Endothelial cell of umbilical vein (primary cell): ENCODE measurements around the gene CRKL. TPM values are rescaled to one million over a fixed set of nuclear protein-coding genes. Genes with fewer than 3 reads are reported as not detected.

Experiments used
- BruUV-seq: library from RNA; stranded (reverse); fragments of 400-500 nt; replicated peaks from 2 replicates; lab custom pipeline; 2021; lab: Mats Ljungman, UMichigan
- CTCF ChIA-PET: fragments of 300-600, 350-600 bp; sonication (Branson Sonifier 250); formaldehyde crosslinking; loops from one replicate; lab custom pipeline; 2021; ENCODE audit warnings: antibody characterized with exemption, inconsistent platforms; lab: Charles Lee
- POLR2A ChIA-PET: fragments of 300-600, 350-600 bp; sonication (Branson Sonifier 250); formaldehyde crosslinking; loops from one replicate; lab custom pipeline; 2021; ENCODE audit warnings: antibody characterized with exemption, inconsistent platforms; lab: Charles Lee
- DNase-seq: peaks from one replicate; pipeline ENCODE4 v3.0.0-alpha.2; 2011; ENCODE audit warnings: low read depth, low spot score
- FAIRE-seq: peaks from 2 replicates; lab custom pipeline; 2011; peaks lifted over from hg19 to GRCh38; lab: Jason Lieb, UNC
- H2AFZ ChIP-seq: 2 replicates; pipeline ENCODE4 v1.6.0; 2012; ENCODE audit warnings: low read depth, low read length, control low read depth, inconsistent platforms
- H3K27ac ChIP-seq: 2 replicates; pipeline ENCODE4 v1.5.1; 2011; ENCODE audit warnings: low read depth, mild to moderate bottlenecking, control low read depth, low read length, moderate library complexity; ENCODE audit not compliant: insufficient read depth
- H3K27me3 ChIP-seq, 2 experiments: 2 replicates each; pipeline versions ENCODE4 v1.6.0 to v1.6.1; 2011; ENCODE audit warnings: low read length in 2 of 2, mixed read lengths in 1 of 2; ENCODE audit not compliant: control insufficient read depth in 2 of 2, insufficient read depth in 2 of 2
- H3K36me3 ChIP-seq, 2 experiments: 2 replicates in 1 of 2; 3 replicates in 1 of 2; pipeline ENCODE4 v1.5.1; 2011; ENCODE audit warnings: low read length in 2 of 2, mild to moderate bottlenecking in 1 of 2, moderate library complexity in 1 of 2; ENCODE audit not compliant: control insufficient read depth in 2 of 2, insufficient read depth in 2 of 2; ENCODE audit errors: extremely low read depth in 1 of 2
- H3K4me1 ChIP-seq: 3 replicates; pipeline ENCODE4 v1.5.1; 2011; ENCODE audit warnings: mild to moderate bottlenecking, low read length; ENCODE audit not compliant: control insufficient read depth, insufficient read depth; ENCODE audit errors: extremely low read depth
- H3K4me2 ChIP-seq: 2 replicates; pipeline ENCODE4 v1.6.1; 2011; ENCODE audit warnings: low read length, control low read depth, mixed read lengths; ENCODE audit not compliant: insufficient read depth
- H3K4me3 ChIP-seq, 3 experiments: fragments of 200-600 bp in 1 of 3; sonication (generic), shearing (Covaris generic) in 1 of 3; replicated peaks in 1 of 3; 2 replicates each; pipeline ENCODE4 v1.5.1; 2011 to 2016; ENCODE audit warnings: control low read depth in 3 of 3, low read length in 3 of 3, mild to moderate bottlenecking in 2 of 3, inconsistent platforms in 1 of 3, low read depth in 1 of 3, moderate library complexity in 1 of 3; ENCODE audit not compliant: insufficient read depth in 1 of 3
- H3K79me2 ChIP-seq: 2 replicates; pipeline ENCODE4 v1.6.0; 2012; ENCODE audit warnings: low read length, inconsistent platforms; ENCODE audit not compliant: control insufficient read depth, insufficient read depth
- H3K9ac ChIP-seq: replicated peaks from 2 replicates; pipeline ENCODE3; 2011; ENCODE audit warnings: low read length, control low read depth; ENCODE audit not compliant: insufficient read depth; ENCODE audit errors: extremely low read depth
- H3K9me1 ChIP-seq: replicated peaks from 3 replicates; pipeline ENCODE4 v1.6.0; 2011; ENCODE audit warnings: mild to moderate bottlenecking, low read length; ENCODE audit not compliant: control insufficient read depth, insufficient read depth; ENCODE audit errors: extremely low read depth
- H3K9me3 ChIP-seq: replicated peaks from 2 replicates; pipeline ENCODE4 v1.5.1; 2012; ENCODE audit warnings: low read length, inconsistent platforms; ENCODE audit not compliant: control insufficient read depth, insufficient read depth
- H4K20me1 ChIP-seq: replicated peaks from 2 replicates; pipeline ENCODE3; 2011; ENCODE audit warnings: mild to moderate bottlenecking, low read length; ENCODE audit not compliant: control insufficient read depth, insufficient read depth; ENCODE audit errors: extremely low read depth
- CTCF ChIP-seq, 2 donors: IDR thresholded peaks; 1 replicate in 1 of 2; 2 replicates in 1 of 2; pipeline ENCODE4 v1.5.1; 2011; ENCODE audit warnings: low read length in 2 of 2, mild to moderate bottlenecking in 2 of 2, moderate library complexity in 2 of 2, control low read depth in 1 of 2, inconsistent platforms in 1 of 2, low read depth in 1 of 2; ENCODE audit not compliant: insufficient read depth in 1 of 2; ENCODE audit errors: extremely low read depth in 1 of 2
- EZH2 ChIP-seq: IDR thresholded peaks from 2 replicates; pipeline ENCODE4 v1.6.1; 2012; ENCODE audit warnings: borderline replicate concordance, low read depth, mild to moderate bottlenecking, moderate library complexity, low read length, inconsistent platforms; ENCODE audit not compliant: severe bottlenecking
- FOS ChIP-seq: IDR thresholded peaks from 2 replicates; pipeline ENCODE4 v1.6.1; 2011; ENCODE audit warnings: mild to moderate bottlenecking, low read length, moderate library complexity, borderline replicate concordance; ENCODE audit not compliant: insufficient read depth
- GATA2 ChIP-seq: IDR thresholded peaks from 2 replicates; pipeline ENCODE4 v1.7.0; 2011; ENCODE audit warnings: low read depth, mild to moderate bottlenecking, moderate library complexity, mixed read lengths, low read length; ENCODE audit not compliant: insufficient read length, insufficient read depth
- JUN ChIP-seq: IDR thresholded peaks from 2 replicates; pipeline ENCODE4 v1.6.1; 2011; ENCODE audit warnings: borderline replicate concordance, low read depth; ENCODE audit not compliant: insufficient read length, insufficient read depth
- MAX ChIP-seq: IDR thresholded peaks from 2 replicates; pipeline ENCODE4 v1.6.1; 2011; ENCODE audit not compliant: insufficient read depth, insufficient read length
- MYC ChIP-seq: IDR thresholded peaks from one replicate; pipeline ENCODE4 v1.6.1; 2011; ENCODE audit warnings: mild to moderate bottlenecking, low read depth, low read length
- POLR2A ChIP-seq: IDR thresholded peaks from 2 replicates; pipeline ENCODE4 v1.6.1; 2012; ENCODE audit warnings: low read depth, mild to moderate bottlenecking, control low read depth, low read length
- POLR2AphosphoS5 ChIP-seq: IDR thresholded peaks from 2 replicates; pipeline ENCODE4 v1.6.1; 2012; ENCODE audit warnings: low read depth, mild to moderate bottlenecking, control low read depth, low read length, moderate library complexity; ENCODE audit not compliant: insufficient read depth
- dilution Hi-C: fragments of 300-500 bp; cut with MboI; formaldehyde crosslinking; loops from one replicate; pipeline ENCODE4 v1.15.0; 2019; ENCODE audit warnings: low sequenced_read_pairs; ENCODE audit not compliant: extremely low pct_ligation_motif_present
- intact Hi-C: fragments of 100-400 bp; cut with micrococcal nuclease; formaldehyde crosslinking; loops from one replicate; pipeline ENCODE4 v1.10.0; 2022
- polyA plus RNA-seq, 4 experiments: library from polyadenylated mRNA; depleted of rRNA in 3 of 4; stranded (reverse) in 3 of 4; unstranded in 1 of 4; fragments of >200 nt; gene quantifications; 2 replicates each; pipeline versions ENCODE4 v1.2.1 to v1.2.3, GENCODE V29; 2011 to 2012; ENCODE audit warnings: missing spikeins in 1 of 4
- total RNA-seq: library from RNA; stranded (reverse); gene quantifications from 2 replicates; pipeline ENCODE4 v1.2.3, GENCODE V29; 2021

Gene CRKL
- total and polyA plus RNA-seq, 2 donors (not counting 3 experiments of a cell fraction or from before 2014, with no cell fraction given) = 18.0 to 50.6 TPM

GRCh38 chr22:20990184-20991180 lies 73.3 kb downstream of the CRKL start:
- no peak overlapping the region for H3K4me2 ChIP-seq
- H4K20me1 ChIP-seq = no peaks in the 10 kb centered on the region
- FAIRE-seq = no peak
- DNase-seq = no peak
- no peak for TF ChIP-seq JUN
- no peak for TF ChIP-seq FOS
- TF ChIP-seq CTCF (IDR thresholded peaks at IDR 0.05; ENCODE audit: extremely low read depth in 1 of 2, insufficient read depth in 1 of 2, low read depth in 1 of 2, low read length in 2 of 2) = no peak
- no peak for TF ChIP-seq POLR2AphosphoS5
- TF ChIP-seq MAX = no peak
- no peak for TF ChIP-seq EZH2
- TF ChIP-seq MYC = no peak
- TF ChIP-seq POLR2A = no peak
- no peak for TF ChIP-seq GATA2
- H3K9me3 ChIP-seq = no peaks in the 10 kb centered on the region
- H3K4me1 ChIP-seq = no peaks in the 10 kb centered on the region
- no peaks in the 10 kb centered on the region for H3K9me1 ChIP-seq
- H3K79me2 ChIP-seq = no peaks in the 10 kb centered on the region
- CTCF ChIA-PET = interaction anchor here (0.7 to 1.8 kb wide), 2 partner anchors 9 to 105 kb away, joined by 3 to 7 read pairs; partner anchors contain the start of gene LZTR1
- intact Hi-C loops = no loop called here
- H3K4me3 ChIP-seq = no peak overlapping the region
- H2AFZ ChIP-seq = no peak overlapping the region
- no peaks in the 10 kb centered on the region for H3K27me3 ChIP-seq
- dilution Hi-C loops = no loop called here
- no peak overlapping the region for H3K27ac ChIP-seq
- BruUV-seq = no TSS peak
- H3K9ac ChIP-seq = no peak overlapping the region
- peaks cover 3 to 40% of the 10 kb centered on the region in 2 experiments for H3K36me3 ChIP-seq
- POLR2A ChIA-PET = no interaction called here
